GM12865 (cell line): Measurements from ENCODE around the gene C2orf68.
A peak's percentile ranks its signal among the peaks of the same experiment; 100 is the strongest.
"Not testable (repeated sequence)": the region's sequence is repeated elsewhere in the genome, so short reads cannot be mapped to it uniquely, and the experiment has no call there.

Experiments
- DNase-seq: peaks from one replicate; pipeline ENCODE4 v3.0.0; 2010; ENCODE audit warnings: low read depth
- H3K4me3 ChIP-seq: 2 replicates; pipeline ENCODE4 v1.5.1; 2011; ENCODE audit warnings: mild to moderate bottlenecking, low read depth, low read length, control low read depth
- TF ChIP-seq, protein P1 (sequence below): IDR thresholded peaks from 2 replicates; pipeline ENCODE4 v1.5.1; 2011; ENCODE audit warnings: low read length, control low read depth, low read depth, inconsistent platforms; ENCODE audit not compliant: insufficient read depth; ENCODE audit errors: missing control alignments

Gene C2orf68, protein sequence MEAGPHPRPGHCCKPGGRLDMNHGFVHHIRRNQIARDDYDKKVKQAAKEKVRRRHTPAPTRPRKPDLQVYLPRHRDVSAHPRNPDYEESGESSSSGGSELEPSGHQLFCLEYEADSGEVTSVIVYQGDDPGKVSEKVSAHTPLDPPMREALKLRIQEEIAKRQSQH

DNA sequence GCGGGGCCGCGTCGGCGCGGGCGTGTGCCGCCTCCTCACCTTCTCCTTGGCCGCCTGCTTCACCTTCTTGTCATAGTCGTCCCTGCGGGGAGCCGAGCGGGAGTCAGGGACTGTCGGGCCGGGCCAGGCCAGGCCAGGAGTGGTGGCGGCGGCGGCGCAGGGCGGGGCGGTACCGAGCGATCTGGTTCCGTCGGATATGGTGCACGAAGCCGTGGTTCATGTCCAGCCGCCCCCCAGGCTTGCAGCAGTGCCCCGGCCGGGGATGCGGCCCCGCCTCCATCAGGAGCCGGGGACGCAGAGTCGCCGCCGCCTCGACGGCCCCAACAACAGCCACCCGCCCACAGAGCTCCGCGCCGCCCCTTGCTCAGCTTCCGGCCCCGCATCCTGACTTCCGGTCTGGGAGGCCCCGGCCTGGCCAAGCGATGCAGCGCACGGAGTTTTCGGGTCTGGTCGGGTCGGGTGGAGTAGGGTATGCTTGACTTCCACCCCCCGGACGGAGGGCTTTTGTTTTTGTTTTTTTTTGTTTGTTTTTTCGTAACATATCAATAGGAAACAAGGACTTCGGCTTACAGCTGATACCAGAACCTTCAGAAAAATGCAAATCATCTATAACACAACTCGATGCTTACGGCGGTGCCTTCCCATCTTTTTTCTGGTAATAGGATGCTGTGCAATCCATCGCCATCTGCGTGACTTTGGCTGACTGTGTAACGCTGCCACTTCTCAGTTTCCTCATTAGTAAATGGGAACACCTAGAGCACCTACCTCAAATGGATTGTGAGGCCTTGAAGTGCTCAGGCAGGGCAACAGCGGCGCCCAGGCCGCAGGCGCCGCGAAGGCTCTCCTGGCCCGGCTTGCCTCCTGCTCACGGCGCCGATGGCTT is at the start of gene C2orf68:
C2orf68 (minus strand) TSS at position 362 of the 883 bp plus-strand sequence; CDS start at position 280, 82 bp downstream.
- peak within 1 kb of the TSS; percentile 90 for H3K4me3 ChIP-seq
- peak; percentile 94 for DNase-seq
- TF ChIP-seq, protein P1, sequence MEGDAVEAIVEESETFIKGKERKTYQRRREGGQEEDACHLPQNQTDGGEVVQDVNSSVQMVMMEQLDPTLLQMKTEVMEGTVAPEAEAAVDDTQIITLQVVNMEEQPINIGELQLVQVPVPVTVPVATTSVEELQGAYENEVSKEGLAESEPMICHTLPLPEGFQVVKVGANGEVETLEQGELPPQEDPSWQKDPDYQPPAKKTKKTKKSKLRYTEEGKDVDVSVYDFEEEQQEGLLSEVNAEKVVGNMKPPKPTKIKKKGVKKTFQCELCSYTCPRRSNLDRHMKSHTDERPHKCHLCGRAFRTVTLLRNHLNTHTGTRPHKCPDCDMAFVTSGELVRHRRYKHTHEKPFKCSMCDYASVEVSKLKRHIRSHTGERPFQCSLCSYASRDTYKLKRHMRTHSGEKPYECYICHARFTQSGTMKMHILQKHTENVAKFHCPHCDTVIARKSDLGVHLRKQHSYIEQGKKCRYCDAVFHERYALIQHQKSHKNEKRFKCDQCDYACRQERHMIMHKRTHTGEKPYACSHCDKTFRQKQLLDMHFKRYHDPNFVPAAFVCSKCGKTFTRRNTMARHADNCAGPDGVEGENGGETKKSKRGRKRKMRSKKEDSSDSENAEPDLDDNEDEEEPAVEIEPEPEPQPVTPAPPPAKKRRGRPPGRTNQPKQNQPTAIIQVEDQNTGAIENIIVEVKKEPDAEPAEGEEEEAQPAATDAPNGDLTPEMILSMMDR: no peak

DNA sequence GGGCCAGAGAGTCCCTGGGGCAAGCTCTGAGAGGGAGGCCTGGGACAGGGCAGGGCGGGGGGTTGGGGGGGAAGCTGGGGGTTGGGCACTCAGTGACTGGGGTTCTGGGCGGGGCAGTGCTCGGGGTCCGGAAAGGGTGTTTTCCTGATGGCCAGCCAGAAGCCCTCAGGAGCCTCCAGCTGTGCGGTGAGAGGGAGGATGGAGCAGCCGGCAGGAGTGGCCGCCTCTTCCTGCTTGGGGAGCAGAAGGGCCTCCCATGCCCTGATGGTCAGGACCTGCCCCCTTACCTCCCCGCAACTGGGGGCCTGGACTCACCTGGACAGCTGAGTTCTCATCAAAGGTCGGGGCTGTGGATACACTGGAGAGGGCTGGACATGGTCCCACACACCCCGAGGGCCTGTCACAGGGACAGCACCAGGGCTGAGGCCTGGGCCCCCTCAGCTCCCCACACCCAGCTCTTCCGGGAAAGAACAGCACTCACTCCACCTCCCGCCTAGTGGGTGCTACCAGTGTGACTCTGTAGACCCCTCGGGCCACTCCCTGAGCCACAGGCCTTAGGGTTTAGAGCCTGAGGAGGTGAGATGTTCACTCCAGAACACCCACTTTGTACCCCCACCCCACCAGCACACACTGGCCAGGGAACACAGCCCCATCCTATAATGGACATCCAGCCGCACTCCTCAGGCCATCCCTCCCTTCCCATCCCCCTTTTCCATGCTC is 49.4 kb upstream of the C2orf68 start:
- TF ChIP-seq, protein P1: no peak
- DNase-seq: no peak

DNA sequence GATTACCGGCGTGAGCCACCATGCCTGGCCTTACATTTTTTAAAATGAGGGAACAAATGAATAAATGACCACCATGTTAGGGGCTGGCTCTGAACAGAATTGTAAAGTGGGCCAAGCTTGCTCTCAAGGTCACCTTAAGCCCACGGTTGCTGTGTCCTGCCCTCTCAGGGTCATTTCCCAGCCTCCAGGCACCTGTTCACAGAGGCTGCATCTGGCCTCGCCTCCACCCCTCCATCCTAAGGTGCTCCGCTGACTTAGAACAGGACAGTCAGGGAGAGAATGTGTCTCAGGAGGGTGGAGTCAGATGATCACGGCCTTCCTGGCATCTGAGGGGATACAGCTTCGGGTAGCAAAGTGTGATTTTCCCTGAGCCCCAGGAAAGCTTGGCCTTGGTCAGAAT is 48.9 kb upstream of the C2orf68 start:
- DNase-seq: no peak
- H3K4me3 ChIP-seq: no peak overlapping the region
- TF ChIP-seq, protein P1: no peak

More for the DNA sequence above, 49.4 kb upstream of the C2orf68 start:
- H3K4me3 ChIP-seq: no peak overlapping the region

DNA sequence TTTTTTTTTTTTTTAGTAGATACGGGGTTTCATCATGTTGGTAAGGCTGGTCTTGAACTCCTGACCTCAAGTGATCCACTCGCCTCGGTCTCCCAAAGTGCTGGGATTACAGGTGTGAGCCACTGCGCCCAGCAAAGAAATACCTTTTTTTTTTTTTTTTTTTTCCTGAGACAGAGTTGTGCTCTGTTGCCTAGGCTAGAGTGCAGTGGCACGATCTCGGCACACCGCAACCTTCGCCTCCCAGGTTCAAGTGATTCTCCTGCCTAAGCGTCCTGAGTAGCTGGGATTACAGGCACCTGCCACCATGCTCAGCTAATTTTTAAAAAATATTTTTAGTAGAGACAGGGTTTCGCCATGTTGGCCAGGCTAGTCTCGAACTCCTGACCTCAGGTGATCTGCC is 48.4 kb upstream of the C2orf68 start:
- DNase-seq, H3K4me3 ChIP-seq: not testable (repeated sequence)

DNA sequence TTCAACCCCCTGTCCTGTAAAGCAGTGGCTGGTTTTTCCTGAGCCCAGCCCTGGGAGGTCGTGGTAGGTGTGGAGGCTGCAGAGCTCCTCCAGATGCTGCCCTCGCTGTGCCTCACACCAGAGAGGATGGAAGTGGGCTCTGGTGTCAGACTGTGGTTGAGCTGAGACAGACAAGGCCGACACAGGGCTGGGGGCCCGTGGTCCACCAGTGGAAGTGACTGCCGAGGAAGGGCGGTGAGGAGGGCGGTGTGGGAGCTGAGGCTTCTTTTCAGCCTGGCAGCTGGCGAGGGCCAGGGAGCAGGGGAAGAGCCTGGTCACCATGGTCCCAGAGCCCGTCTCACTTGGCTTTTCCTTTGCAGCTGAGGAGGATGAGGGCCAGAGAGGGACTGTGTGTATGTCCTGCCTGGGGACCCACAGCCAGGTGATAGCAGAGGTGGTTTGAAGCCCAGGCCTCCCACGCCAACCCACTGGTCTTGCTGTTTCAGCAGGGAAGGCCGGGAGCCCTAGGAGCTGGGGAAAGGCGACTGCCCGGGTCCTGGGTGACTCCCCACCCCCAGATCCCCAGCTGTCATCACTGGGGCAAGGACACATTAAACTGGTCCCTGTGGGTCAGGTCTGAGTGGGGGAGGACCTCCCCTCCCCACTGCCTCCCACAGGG is 47.6 kb upstream of the C2orf68 start:
- no peak overlapping the region for H3K4me3 ChIP-seq
- TF ChIP-seq, protein P1: no peak

DNA sequence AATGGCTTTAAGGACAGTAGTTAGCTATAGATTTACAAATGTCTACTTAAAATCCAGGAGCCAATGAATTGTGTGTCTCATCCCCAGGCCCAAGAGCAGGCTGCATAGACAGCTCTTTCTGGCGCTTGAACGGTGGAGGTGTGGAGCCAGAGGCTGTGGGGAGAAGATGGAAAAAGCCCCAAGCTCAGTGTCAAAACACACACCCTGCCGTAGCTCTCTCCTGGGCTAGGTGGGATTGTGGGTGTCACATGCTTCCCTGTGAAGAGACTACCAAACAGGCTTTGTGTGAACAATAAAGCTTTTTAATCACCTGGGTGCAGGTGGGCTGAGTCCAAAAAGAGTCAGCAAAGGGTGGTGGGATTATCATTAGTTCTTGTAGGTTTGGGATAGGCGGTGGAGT is 45.5 kb upstream of the C2orf68 start:
- not testable (repeated sequence) for H3K4me3 ChIP-seq, DNase-seq

More for the DNA sequence above, 47.6 kb upstream of the C2orf68 start:
- no peak for DNase-seq

DNA sequence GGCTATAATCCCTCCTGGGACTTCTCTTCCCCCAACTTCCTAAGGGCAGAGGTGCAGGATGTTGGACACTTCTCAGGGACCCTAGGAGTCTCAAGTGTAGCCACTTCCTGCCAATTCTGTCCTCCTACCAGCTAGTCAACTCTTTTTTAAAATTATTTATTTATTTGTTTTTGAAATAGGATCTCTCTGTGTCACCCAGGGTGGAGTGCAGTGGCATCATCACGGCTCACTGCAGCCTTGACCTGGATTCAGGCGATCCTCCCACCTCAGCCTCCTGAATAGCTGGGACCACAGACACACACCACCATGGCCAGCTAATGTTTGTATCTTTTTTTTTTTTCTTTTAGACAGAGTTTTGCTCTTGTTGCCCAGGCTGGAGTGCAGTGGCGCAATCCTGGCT is 44.6 kb upstream of the C2orf68 start:
- no peak overlapping the region for H3K4me3 ChIP-seq
- TF ChIP-seq, protein P1: no peak
- no peak for DNase-seq
